Endothelial cell of umbilical vein (primary cell): ENCODE data around the gene VSNL1. TPM values are rescaled to one million over a fixed set of nuclear protein-coding genes. Genes with fewer than 3 reads are reported as not detected.

Experiments used
- BruUV-seq: library from RNA; stranded (reverse); fragments of 400-500 nt; replicated peaks from 2 replicates; lab custom pipeline; 2021; lab: Mats Ljungman, UMichigan
- CTCF ChIA-PET: fragments of 300-600, 350-600 bp; sonication (Branson Sonifier 250); formaldehyde crosslinking; loops from one replicate; lab custom pipeline; 2021; ENCODE audit warnings: antibody characterized with exemption, inconsistent platforms; lab: Charles Lee
- POLR2A ChIA-PET: fragments of 300-600, 350-600 bp; sonication (Branson Sonifier 250); formaldehyde crosslinking; loops from one replicate; lab custom pipeline; 2021; ENCODE audit warnings: antibody characterized with exemption, inconsistent platforms; lab: Charles Lee
- DNase-seq: peaks from one replicate; pipeline ENCODE4 v3.0.0-alpha.2; 2011; ENCODE audit warnings: low read depth, low spot score
- FAIRE-seq: peaks from 2 replicates; lab custom pipeline; 2011; peaks lifted over from hg19 to GRCh38; lab: Jason Lieb, UNC
- H2AFZ ChIP-seq: 2 replicates; pipeline ENCODE4 v1.6.0; 2012; ENCODE audit warnings: low read depth, low read length, control low read depth, inconsistent platforms
- H3K27ac ChIP-seq: 2 replicates; pipeline ENCODE4 v1.5.1; 2011; ENCODE audit warnings: low read depth, mild to moderate bottlenecking, control low read depth, low read length, moderate library complexity; ENCODE audit not compliant: insufficient read depth
- H3K27me3 ChIP-seq, 2 experiments: 2 replicates each; pipeline versions ENCODE4 v1.6.0 to v1.6.1; 2011; ENCODE audit warnings: low read length in 2 of 2, mixed read lengths in 1 of 2; ENCODE audit not compliant: control insufficient read depth in 2 of 2, insufficient read depth in 2 of 2
- H3K36me3 ChIP-seq, 2 experiments: 2 replicates in 1 of 2; 3 replicates in 1 of 2; pipeline ENCODE4 v1.5.1; 2011; ENCODE audit warnings: low read length in 2 of 2, mild to moderate bottlenecking in 1 of 2, moderate library complexity in 1 of 2; ENCODE audit not compliant: control insufficient read depth in 2 of 2, insufficient read depth in 2 of 2; ENCODE audit errors: extremely low read depth in 1 of 2
- H3K4me1 ChIP-seq: 3 replicates; pipeline ENCODE4 v1.5.1; 2011; ENCODE audit warnings: mild to moderate bottlenecking, low read length; ENCODE audit not compliant: control insufficient read depth, insufficient read depth; ENCODE audit errors: extremely low read depth
- H3K4me2 ChIP-seq: 2 replicates; pipeline ENCODE4 v1.6.1; 2011; ENCODE audit warnings: low read length, control low read depth, mixed read lengths; ENCODE audit not compliant: insufficient read depth
- H3K4me3 ChIP-seq, 3 experiments: fragments of 200-600 bp in 1 of 3; sonication (generic), shearing (Covaris generic) in 1 of 3; replicated peaks in 1 of 3; 2 replicates each; pipeline ENCODE4 v1.5.1; 2011 to 2016; ENCODE audit warnings: control low read depth in 3 of 3, low read length in 3 of 3, mild to moderate bottlenecking in 2 of 3, inconsistent platforms in 1 of 3, low read depth in 1 of 3, moderate library complexity in 1 of 3; ENCODE audit not compliant: insufficient read depth in 1 of 3
- H3K79me2 ChIP-seq: 2 replicates; pipeline ENCODE4 v1.6.0; 2012; ENCODE audit warnings: low read length, inconsistent platforms; ENCODE audit not compliant: control insufficient read depth, insufficient read depth
- H3K9ac ChIP-seq: replicated peaks from 2 replicates; pipeline ENCODE3; 2011; ENCODE audit warnings: low read length, control low read depth; ENCODE audit not compliant: insufficient read depth; ENCODE audit errors: extremely low read depth
- H3K9me1 ChIP-seq: replicated peaks from 3 replicates; pipeline ENCODE4 v1.6.0; 2011; ENCODE audit warnings: mild to moderate bottlenecking, low read length; ENCODE audit not compliant: control insufficient read depth, insufficient read depth; ENCODE audit errors: extremely low read depth
- H3K9me3 ChIP-seq: replicated peaks from 2 replicates; pipeline ENCODE4 v1.5.1; 2012; ENCODE audit warnings: low read length, inconsistent platforms; ENCODE audit not compliant: control insufficient read depth, insufficient read depth
- H4K20me1 ChIP-seq: replicated peaks from 2 replicates; pipeline ENCODE3; 2011; ENCODE audit warnings: mild to moderate bottlenecking, low read length; ENCODE audit not compliant: control insufficient read depth, insufficient read depth; ENCODE audit errors: extremely low read depth
- EZH2 ChIP-seq: IDR thresholded peaks from 2 replicates; pipeline ENCODE4 v1.6.1; 2012; ENCODE audit warnings: borderline replicate concordance, low read depth, mild to moderate bottlenecking, moderate library complexity, low read length, inconsistent platforms; ENCODE audit not compliant: severe bottlenecking
- FOS ChIP-seq: IDR thresholded peaks from 2 replicates; pipeline ENCODE4 v1.6.1; 2011; ENCODE audit warnings: mild to moderate bottlenecking, low read length, moderate library complexity, borderline replicate concordance; ENCODE audit not compliant: insufficient read depth
- GATA2 ChIP-seq: IDR thresholded peaks from 2 replicates; pipeline ENCODE4 v1.7.0; 2011; ENCODE audit warnings: low read depth, mild to moderate bottlenecking, moderate library complexity, mixed read lengths, low read length; ENCODE audit not compliant: insufficient read length, insufficient read depth
- JUN ChIP-seq: IDR thresholded peaks from 2 replicates; pipeline ENCODE4 v1.6.1; 2011; ENCODE audit warnings: borderline replicate concordance, low read depth; ENCODE audit not compliant: insufficient read length, insufficient read depth
- MYC ChIP-seq: IDR thresholded peaks from one replicate; pipeline ENCODE4 v1.6.1; 2011; ENCODE audit warnings: mild to moderate bottlenecking, low read depth, low read length
- POLR2A ChIP-seq: IDR thresholded peaks from 2 replicates; pipeline ENCODE4 v1.6.1; 2012; ENCODE audit warnings: low read depth, mild to moderate bottlenecking, control low read depth, low read length
- POLR2AphosphoS5 ChIP-seq: IDR thresholded peaks from 2 replicates; pipeline ENCODE4 v1.6.1; 2012; ENCODE audit warnings: low read depth, mild to moderate bottlenecking, control low read depth, low read length, moderate library complexity; ENCODE audit not compliant: insufficient read depth
- dilution Hi-C: fragments of 300-500 bp; cut with MboI; formaldehyde crosslinking; loops from one replicate; pipeline ENCODE4 v1.15.0; 2019; ENCODE audit warnings: low sequenced_read_pairs; ENCODE audit not compliant: extremely low pct_ligation_motif_present
- intact Hi-C: fragments of 100-400 bp; cut with micrococcal nuclease; formaldehyde crosslinking; loops from one replicate; pipeline ENCODE4 v1.10.0; 2022
- polyA plus RNA-seq, 4 experiments: library from polyadenylated mRNA; depleted of rRNA in 3 of 4; stranded (reverse) in 3 of 4; unstranded in 1 of 4; fragments of >200 nt; gene quantifications; 2 replicates each; pipeline versions ENCODE4 v1.2.1 to v1.2.3, GENCODE V29; 2011 to 2012; ENCODE audit warnings: missing spikeins in 1 of 4
- total RNA-seq: library from RNA; stranded (reverse); gene quantifications from 2 replicates; pipeline ENCODE4 v1.2.3, GENCODE V29; 2021
- TF ChIP-seq, protein P1 (sequence below), 2 donors: IDR thresholded peaks; 1 replicate in 1 of 2; 2 replicates in 1 of 2; pipeline ENCODE4 v1.5.1; 2011; ENCODE audit warnings: low read length in 2 of 2, mild to moderate bottlenecking in 2 of 2, moderate library complexity in 2 of 2, control low read depth in 1 of 2, inconsistent platforms in 1 of 2, low read depth in 1 of 2; ENCODE audit not compliant: insufficient read depth in 1 of 2; ENCODE audit errors: extremely low read depth in 1 of 2
- TF ChIP-seq, protein P2 (sequence below): IDR thresholded peaks from 2 replicates; pipeline ENCODE4 v1.6.1; 2011; ENCODE audit not compliant: insufficient read depth, insufficient read length

Gene VSNL1
- total and polyA plus RNA-seq, 2 donors (not counting 3 experiments of a cell fraction or from before 2014, with no cell fraction given): not detected

DNA sequence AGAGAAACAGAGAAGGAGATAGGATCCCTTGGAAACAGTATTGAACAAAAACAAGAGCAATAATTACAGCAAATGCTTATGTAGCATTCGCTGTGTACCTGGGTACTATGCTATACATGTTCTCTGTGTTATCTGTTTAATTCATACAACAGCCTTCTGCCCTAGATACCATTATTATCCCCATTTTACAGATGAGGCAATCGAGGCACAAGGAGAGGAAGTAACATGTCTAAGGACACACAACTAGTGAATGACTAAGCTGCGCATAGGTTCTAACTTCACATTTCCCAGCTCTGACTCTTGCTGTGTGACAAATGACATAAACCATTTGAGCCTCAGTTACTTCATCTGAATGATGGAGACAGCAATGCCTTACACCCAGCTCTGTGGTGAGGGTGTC, 70.5 kb downstream of the VSNL1 start:
- intact Hi-C loops: no loop called here
- no peak for FAIRE-seq

More for the DNA sequence above, 70.5 kb downstream of the VSNL1 start:
- Histone ChIP-seq H3K79me2 (no peaks in the 10 kb centered on the region), H3K4me1 (no peaks in the 10 kb centered on the region), H3K27me3 (no peaks in the 10 kb centered on the region), H3K27ac (no peak overlapping the region), H2AFZ (no peak overlapping the region), H4K20me1 (no peaks in the 10 kb centered on the region), H3K4me3 (no peak overlapping the region), H3K9ac (no peak overlapping the region), H3K9me1 (no peaks in the 10 kb centered on the region), H3K36me3 (no peaks in the 10 kb centered on the region), H3K4me2 (no peak overlapping the region), H3K9me3 (no peaks in the 10 kb centered on the region)
- dilution Hi-C loops: no loop called here
- BruUV-seq: no TSS peak
- ChIA-PET CTCF (interaction anchor here (2.1 kb wide), 1 partner anchor 60 kb away, joined by 5 read pairs; no protein-coding TSS in a partner anchor), POLR2A (no interaction called here)
- DNase-seq: no peak
- TF ChIP-seq GATA2: no peak
- no peak for TF ChIP-seq JUN
- TF ChIP-seq, protein P1, sequence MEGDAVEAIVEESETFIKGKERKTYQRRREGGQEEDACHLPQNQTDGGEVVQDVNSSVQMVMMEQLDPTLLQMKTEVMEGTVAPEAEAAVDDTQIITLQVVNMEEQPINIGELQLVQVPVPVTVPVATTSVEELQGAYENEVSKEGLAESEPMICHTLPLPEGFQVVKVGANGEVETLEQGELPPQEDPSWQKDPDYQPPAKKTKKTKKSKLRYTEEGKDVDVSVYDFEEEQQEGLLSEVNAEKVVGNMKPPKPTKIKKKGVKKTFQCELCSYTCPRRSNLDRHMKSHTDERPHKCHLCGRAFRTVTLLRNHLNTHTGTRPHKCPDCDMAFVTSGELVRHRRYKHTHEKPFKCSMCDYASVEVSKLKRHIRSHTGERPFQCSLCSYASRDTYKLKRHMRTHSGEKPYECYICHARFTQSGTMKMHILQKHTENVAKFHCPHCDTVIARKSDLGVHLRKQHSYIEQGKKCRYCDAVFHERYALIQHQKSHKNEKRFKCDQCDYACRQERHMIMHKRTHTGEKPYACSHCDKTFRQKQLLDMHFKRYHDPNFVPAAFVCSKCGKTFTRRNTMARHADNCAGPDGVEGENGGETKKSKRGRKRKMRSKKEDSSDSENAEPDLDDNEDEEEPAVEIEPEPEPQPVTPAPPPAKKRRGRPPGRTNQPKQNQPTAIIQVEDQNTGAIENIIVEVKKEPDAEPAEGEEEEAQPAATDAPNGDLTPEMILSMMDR (IDR thresholded peaks at IDR 0.05; ENCODE audit: extremely low read depth in 1 of 2, insufficient read depth in 1 of 2, low read depth in 1 of 2, low read length in 2 of 2): no peak
- no peak for TF ChIP-seq POLR2AphosphoS5
- TF ChIP-seq FOS: no peak
- TF ChIP-seq EZH2: no peak
- TF ChIP-seq, protein P2, sequence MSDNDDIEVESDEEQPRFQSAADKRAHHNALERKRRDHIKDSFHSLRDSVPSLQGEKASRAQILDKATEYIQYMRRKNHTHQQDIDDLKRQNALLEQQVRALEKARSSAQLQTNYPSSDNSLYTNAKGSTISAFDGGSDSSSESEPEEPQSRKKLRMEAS: no peak
- no peak for TF ChIP-seq POLR2A
- no peak for TF ChIP-seq MYC
